HG03097 (cell line): ENCODE results near the gene GCC1.
A peak's percentile ranks its signal among the peaks of the same experiment; 100 is the strongest.

ENCODE experiments used
- ATAC-seq: cut with Tn5 transposase; IDR thresholded peaks from one replicate; pipeline ENCODE4 v1.9.1; 2021; ENCODE audit not compliant: unreplicated experiment, low FRiP score

Gene GCC1, protein sequence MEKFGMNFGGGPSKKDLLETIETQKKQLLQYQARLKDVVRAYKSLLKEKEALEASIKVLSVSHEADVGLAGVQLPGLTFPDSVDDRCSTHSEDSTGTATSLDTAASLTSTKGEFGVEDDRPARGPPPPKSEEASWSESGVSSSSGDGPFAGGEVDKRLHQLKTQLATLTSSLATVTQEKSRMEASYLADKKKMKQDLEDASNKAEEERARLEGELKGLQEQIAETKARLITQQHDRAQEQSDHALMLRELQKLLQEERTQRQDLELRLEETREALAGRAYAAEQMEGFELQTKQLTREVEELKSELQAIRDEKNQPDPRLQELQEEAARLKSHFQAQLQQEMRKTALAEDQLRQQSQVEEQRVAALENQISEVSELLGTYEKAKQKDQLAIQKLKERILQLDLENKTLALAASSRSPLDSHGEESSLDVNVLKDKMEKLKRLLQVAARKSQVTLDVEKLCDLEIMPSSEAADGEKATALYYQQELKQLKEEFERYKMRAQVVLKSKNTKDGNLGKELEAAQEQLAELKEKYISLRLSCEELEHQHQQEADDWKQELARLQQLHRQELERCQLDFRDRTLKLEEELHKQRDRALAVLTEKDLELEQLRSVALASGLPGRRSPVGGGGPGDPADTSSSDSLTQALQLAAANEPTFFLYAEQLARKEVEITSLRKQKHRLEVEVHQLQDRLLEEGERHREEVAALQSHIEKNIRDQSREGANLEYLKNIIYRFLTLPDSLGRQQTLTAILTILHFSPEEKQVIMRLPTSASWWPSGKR

GRCh38 chr7:127585044-127585953 is at the start of gene GCC1:
TSS of gene GCC1 (minus strand) at chr7:127585596. CDS start at chr7:127585182, 414 bp downstream.
- ATAC-seq = peak; percentile 71

GRCh38 chr7:127632276-127632910 is 47.0 kb upstream of the GCC1 start:
- ATAC-seq = no peak

DNA sequence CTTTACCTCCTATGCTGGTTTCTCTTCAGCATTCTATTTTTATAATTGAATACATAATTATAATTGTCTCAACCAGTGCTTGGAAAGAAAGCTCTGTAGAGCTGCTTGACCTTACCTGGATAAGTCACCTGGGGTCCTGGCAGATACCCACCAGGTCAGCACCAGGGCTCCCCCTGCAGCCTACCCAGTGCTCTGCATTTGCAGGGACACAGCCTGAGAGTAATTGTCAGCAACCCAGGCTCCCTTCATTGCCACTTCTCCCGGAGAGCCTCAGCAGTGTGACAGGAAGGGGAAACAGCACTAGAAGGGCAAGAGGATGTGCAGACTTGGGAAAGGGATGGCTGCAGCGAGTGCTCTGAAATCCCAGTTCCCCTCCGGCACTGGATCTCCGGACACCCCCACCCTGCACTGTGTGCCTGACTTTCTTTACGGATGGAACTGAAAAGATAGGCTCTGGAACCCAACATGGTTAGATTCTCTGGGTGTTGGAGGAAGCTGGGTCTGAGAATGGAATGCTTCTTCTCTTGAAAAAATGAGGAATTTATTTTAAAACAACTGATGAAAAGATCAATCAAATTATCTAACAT is 44.0 kb upstream of the GCC1 start:
- peak; percentile 61 for ATAC-seq

- no peak for ATAC-seq
Measured at GRCh38 chr7:127628445-127628844, 43.0 kb upstream of the GCC1 start.

DNA sequence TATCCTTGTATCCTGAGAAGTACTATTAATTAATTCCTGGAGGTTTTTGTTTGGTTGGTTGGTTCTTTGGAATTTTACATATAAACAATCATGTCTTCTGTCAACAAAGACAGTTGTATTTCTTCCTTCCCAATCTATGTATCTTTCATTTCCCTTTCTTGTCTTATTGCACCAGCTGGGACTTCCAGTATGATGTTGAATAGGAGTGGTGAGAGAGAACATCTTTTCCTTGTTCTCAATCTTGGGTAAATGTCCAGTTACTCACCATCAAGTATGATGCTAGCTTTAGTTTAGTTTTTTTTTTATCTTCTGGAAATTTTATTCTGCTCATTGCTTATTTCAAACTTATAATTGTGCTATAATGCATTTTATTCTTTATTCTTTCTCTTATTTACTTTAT is 39.9 kb upstream of the GCC1 start:
- no peak for ATAC-seq

- no peak for ATAC-seq
Measured at GRCh38 chr7:127620406-127621233, 35.2 kb upstream of the GCC1 start.

- no peak for ATAC-seq
Measured at GRCh38 chr7:127619681-127620405, 34.4 kb upstream of the GCC1 start.

GRCh38 chr7:127618775-127619174 is 33.4 kb upstream of the GCC1 start:
- ATAC-seq = no peak

DNA sequence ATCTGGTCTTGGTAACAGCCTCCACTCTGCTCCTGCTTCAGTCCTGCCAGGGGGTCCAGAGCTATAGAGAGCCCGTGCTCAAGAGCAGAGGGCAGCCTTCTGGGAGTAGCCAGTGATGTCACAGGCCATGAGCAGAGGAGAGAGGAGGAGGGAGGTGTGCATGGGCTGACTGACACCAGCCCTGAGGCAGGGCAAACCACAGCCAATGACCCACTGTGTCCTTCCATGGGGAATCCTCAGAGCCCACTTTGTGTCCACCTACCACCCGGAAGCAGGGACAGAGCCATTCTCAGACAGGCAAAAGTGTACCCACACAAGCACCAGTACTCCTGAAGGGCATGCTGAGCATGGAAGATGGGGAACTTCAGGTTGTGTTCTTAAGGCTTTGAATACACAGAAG is 32.6 kb upstream of the GCC1 start, which contains the start of gene PAX4:
Gene PAX4, minus strand, starts transcription at position 101 of the 400 bp plus-strand sequence. CDS start 2,214 bp downstream, outside the sequence.
- ATAC-seq = no peak

GRCh38 chr7:127616724-127617123 is 31.3 kb upstream of the GCC1 start:
- no peak for ATAC-seq

GRCh38 chr7:127612263-127612662 is 26.9 kb upstream of the GCC1 start:
- ATAC-seq = no peak

- no peak for ATAC-seq
Measured at GRCh38 chr7:127609297-127609696, 23.9 kb upstream of the GCC1 start.

GRCh38 chr7:127608446-127608845 is 23.1 kb upstream of the GCC1 start:
- ATAC-seq = no peak

- ATAC-seq = no peak
Measured at GRCh38 chr7:127600885-127601284, 15.5 kb upstream of the GCC1 start.

GRCh38 chr7:127598318-127598717 is 12.9 kb upstream of the GCC1 start:
- ATAC-seq = no peak

- no peak for ATAC-seq
Measured at GRCh38 chr7:127595737-127596136, 10.3 kb upstream of the GCC1 start.

DNA sequence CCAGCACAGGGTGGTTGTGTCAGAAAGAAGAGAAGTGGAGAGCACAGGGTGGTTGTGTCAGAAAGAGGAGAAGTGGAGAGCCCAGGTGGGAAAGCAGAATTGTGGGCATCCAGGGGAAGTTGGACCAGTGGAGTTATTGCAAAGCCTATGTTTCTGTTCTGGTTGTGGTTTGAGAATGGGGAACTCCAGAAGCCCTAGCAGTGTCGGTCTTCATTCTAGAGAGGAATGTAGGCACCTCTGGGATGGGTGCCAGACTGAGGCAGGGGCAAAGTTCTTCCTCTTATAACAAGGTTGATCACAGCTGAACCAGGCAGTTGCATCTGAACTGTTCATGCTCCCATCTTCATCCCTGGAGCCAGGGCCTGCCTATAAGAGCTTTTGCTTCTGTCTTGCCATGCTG is 9.1 kb upstream of the GCC1 start:
- ATAC-seq = no peak

- no peak for ATAC-seq
Measured at GRCh38 chr7:127592550-127592949, 7.2 kb upstream of the GCC1 start.
